T-cell (primary cell): Measurements from ENCODE around the gene ASPDH. TPM values are rescaled to one million over a fixed set of nuclear protein-coding genes. Genes with fewer than 3 reads are reported as not detected.

Source experiments
- ATAC-seq, 4 experiments: fragments of 200-7000 bp in 3 of 4; fragments of 150-1000 bp in 1 of 4; cut with Tn5 transposase; replicated peaks in 1 of 4; 1 replicate in 3 of 4; 2 replicates in 1 of 4; pipeline ENCODE4 v1.10.0; 2021; ENCODE audit warnings: moderate library complexity in 3 of 4, mild to moderate bottlenecking in 2 of 4, moderate number of reproducible peaks in 1 of 4
- CTCF ChIA-PET, 2 donors: fragments of 300-600 bp; sonication (Branson Sonifier 250); formaldehyde crosslinking; loops; one replicate each; lab custom pipeline; 2022; ENCODE audit warnings: antibody characterized with exemption in 2 of 2; lab: Charles Lee
- POLR2A ChIA-PET, 2 donors: fragments of 300-600 bp; sonication (Branson Sonifier 250); formaldehyde crosslinking; loops; one replicate each; lab custom pipeline; 2022; ENCODE audit warnings: antibody characterized with exemption in 2 of 2; lab: Charles Lee
- DNase-seq, 35 experiments: peaks; one replicate each; pipeline versions ENCODE4 v3.0.0 to v3.0.0-alpha.2; 2013 to 2023
- H3K27ac ChIP-seq: one replicate; pipeline ENCODE4 v1.5.1; 2013; ENCODE audit warnings: low read length
- H3K27me3 ChIP-seq, 2 experiments: replicated peaks in 1 of 2; 1 replicate in 1 of 2; 2 replicates in 1 of 2; pipeline versions ENCODE4 v1.6.1 to v1.7.0; 2013; ENCODE audit warnings: low read length in 1 of 2, mixed read lengths in 1 of 2; ENCODE audit not compliant: control insufficient read depth in 2 of 2, insufficient read depth in 2 of 2; ENCODE audit errors: extremely low read depth in 1 of 2
- H3K36me3 ChIP-seq, 2 donors: 1 replicate in 1 of 2; 2 replicates in 1 of 2; pipeline versions ENCODE4 v1.6.1 to v1.7.0; 2013; ENCODE audit warnings: low read length in 1 of 2; ENCODE audit not compliant: control insufficient read depth in 2 of 2, insufficient read depth in 1 of 2; ENCODE audit errors: extremely low read depth in 1 of 2
- H3K4me1 ChIP-seq, 2 experiments: 1 replicate in 1 of 2; 2 replicates in 1 of 2; pipeline versions ENCODE4 v1.6.1 to v1.7.0; 2013; ENCODE audit warnings: low read length in 2 of 2, mixed read lengths in 1 of 2; ENCODE audit not compliant: insufficient read depth in 2 of 2, control insufficient read depth in 1 of 2; ENCODE audit errors: extremely low read depth in 1 of 2
- H3K4me3 ChIP-seq, 2 donors: 1 replicate in 1 of 2; 2 replicates in 1 of 2; pipeline versions ENCODE4 v1.5.1 to v1.7.0; 2013; ENCODE audit warnings: mild to moderate bottlenecking in 2 of 2, low read length in 1 of 2, moderate library complexity in 1 of 2; ENCODE audit not compliant: control insufficient read depth in 1 of 2; ENCODE audit errors: extremely low read depth in 1 of 2
- H3K9me3 ChIP-seq: 2 replicates; pipeline ENCODE4 v1.7.0; 2013
- H3K27ac Mint-ChIP-seq, 2 donors: one replicate each; pipeline ENCODE4 v1.8.0; 2020 to 2021; ENCODE audit warnings: mild to moderate bottlenecking in 2 of 2, mixed read lengths in 2 of 2
- H3K27me3 Mint-ChIP-seq, 2 donors: one replicate each; pipeline ENCODE4 v1.8.0; 2021 to 2022; ENCODE audit warnings: mixed read lengths in 2 of 2
- H3K36me3 Mint-ChIP-seq: one replicate; pipeline ENCODE4 v1.8.0; 2021; ENCODE audit warnings: mixed read lengths
- H3K4me1 Mint-ChIP-seq, 3 donors: one replicate each; pipeline ENCODE4 v1.8.0; 2020 to 2022; ENCODE audit warnings: mixed read lengths in 3 of 3, mild to moderate bottlenecking in 1 of 3
- H3K4me3 Mint-ChIP-seq, 3 donors: one replicate each; pipeline ENCODE4 v1.8.0; 2020 to 2022; ENCODE audit warnings: mild to moderate bottlenecking in 3 of 3, mixed read lengths in 3 of 3, moderate library complexity in 3 of 3
- H3K9me3 Mint-ChIP-seq, 3 donors: one replicate each; pipeline ENCODE4 v1.8.0; 2020 to 2022; ENCODE audit warnings: mixed read lengths in 3 of 3
- WGBS: methylation state at CpG from one replicate; pipeline ENCODE4 v1.1.5; 2013; ENCODE audit warnings: missing lambda C conversion rate; ENCODE audit not compliant: insufficient coverage; 5-methylcytosine and 5-hydroxymethylcytosine counted together
- total RNA-seq, 35 experiments: library from RNA in 6 of 35; stranded (reverse) in 6 of 35; fragments of 120-200 nt in 1 of 35; gene quantifications; one replicate each; pipeline versions ENCODE4 v1.2.1 to v1.2.4 and lab custom pipeline; 2013 to 2026

ASPDH gene
- total RNA-seq, 5 donors from 2014 or later (not counting 1 experiment from before 2014, with no cell fraction given): not detected

GRCh38 chr19:50488389-50489194, 25.1 kb downstream of the ASPDH start:
- Mint-ChIP-seq H3K36me3 (peaks cover 9% of the 10 kb centered on the region), H3K9me3 (no peaks in the 10 kb centered on the region), H3K27ac (no peak overlapping the region), H3K27me3 (no peaks in the 10 kb centered on the region), H3K4me1 (peaks cover 23 to 61% (median 39%) of the 10 kb centered on the region in 3 donors), H3K4me3 (no peak overlapping the region)
- Histone ChIP-seq H3K36me3 (peaks cover 0 to 12% of the 10 kb centered on the region in 2 donors), H3K4me3 (no peak overlapping the region), H3K4me1 (peaks cover 6 to 25% of the 10 kb centered on the region in 2 experiments), H3K27me3 (no peaks in the 10 kb centered on the region), H3K9me3 (no peaks in the 10 kb centered on the region), H3K27ac (no peak overlapping the region)
- ChIA-PET POLR2A (interaction anchor here in 1 of 2 donors (0.6 kb wide), 1 partner anchor 21 kb away, joined by 5 read pairs; no protein-coding TSS in a partner anchor), CTCF (no interaction called here)
- DNase-seq (no peak), ATAC-seq (no peak)
- WGBS: 51% methylated on average over 13 of the region's 13 CpGs

GRCh38 chr19:50486823-50487515, 26.7 kb downstream of the ASPDH start:
- H3K27ac Mint-ChIP-seq: no peak overlapping the region
- H3K27me3 Mint-ChIP-seq: no peaks in the 10 kb centered on the region
- 83% methylated on average over 16 of the region's 18 CpGs for WGBS
- ChIA-PET CTCF (no interaction called here), POLR2A (no interaction called here)
- H3K9me3 ChIP-seq: no peaks in the 10 kb centered on the region
- DNase-seq (peak in 28 of 35 experiments; percentile 14 to 68 (median 41)), ATAC-seq (peak in 1 of 4 experiments; percentile 32)
- H3K4me1 ChIP-seq: peaks cover 4 to 17% of the 10 kb centered on the region in 2 experiments
- H3K4me3 Mint-ChIP-seq: no peak overlapping the region
- no peaks in the 10 kb centered on the region for H3K27me3 ChIP-seq
- peaks cover 15% of the 10 kb centered on the region for H3K36me3 Mint-ChIP-seq
- H3K36me3 ChIP-seq: peaks cover 0 to 24% of the 10 kb centered on the region in 2 donors
- H3K4me3 ChIP-seq: no peak overlapping the region
- no peaks in the 10 kb centered on the region for H3K9me3 Mint-ChIP-seq
- no peak overlapping the region for H3K27ac ChIP-seq
- peaks cover 18 to 55% (median 33%) of the 10 kb centered on the region in 3 donors for H3K4me1 Mint-ChIP-seq

GRCh38 chr19:50485284-50485955, 28.3 kb downstream of the ASPDH start:
- Mint-ChIP-seq H3K36me3 (peaks cover 17% of the 10 kb centered on the region), H3K4me1 (peaks cover 4 to 40% (median 21%) of the 10 kb centered on the region in 3 donors), H3K27ac (no peak overlapping the region), H3K4me3 (no peak overlapping the region), H3K27me3 (no peaks in the 10 kb centered on the region), H3K9me3 (no peaks in the 10 kb centered on the region)
- ATAC-seq (no peak), DNase-seq (no peak)
- CTCF ChIA-PET: no interaction called here
- Histone ChIP-seq H3K4me3 (no peak overlapping the region), H3K27ac (no peak overlapping the region), H3K9me3 (no peaks in the 10 kb centered on the region), H3K27me3 (no peaks in the 10 kb centered on the region), H3K4me1 (peaks cover 0 to 6% of the 10 kb centered on the region in 2 experiments), H3K36me3 (peaks cover 5 to 40% of the 10 kb centered on the region in 2 donors)
- POLR2A ChIA-PET: no interaction called here
- WGBS: 95% methylated on average over 10 of the region's 10 CpGs

- peaks cover 8 to 23% (median 15%) of the 10 kb centered on the region in 3 donors for H3K4me1 Mint-ChIP-seq
- no peak overlapping the region for H3K4me3 ChIP-seq
- H3K4me1 ChIP-seq: peaks cover 1 to 27% of the 10 kb centered on the region in 2 experiments
- no peaks in the 10 kb centered on the region for H3K9me3 ChIP-seq
- no peak for ATAC-seq
- H3K27ac ChIP-seq: no peak overlapping the region
- POLR2A ChIA-PET: no interaction called here
- no peaks in the 10 kb centered on the region for H3K27me3 ChIP-seq
- WGBS: 88% methylated on average over 8 of the region's 10 CpGs
- H3K4me3 Mint-ChIP-seq: no peak overlapping the region
- peaks cover 30% of the 10 kb centered on the region for H3K36me3 Mint-ChIP-seq
- DNase-seq: no peak
- no peaks in the 10 kb centered on the region for H3K27me3 Mint-ChIP-seq
- peaks cover 12 to 63% of the 10 kb centered on the region in 2 donors for H3K36me3 ChIP-seq
- no peaks in the 10 kb centered on the region for H3K9me3 Mint-ChIP-seq
- no peak overlapping the region for H3K27ac Mint-ChIP-seq
- CTCF ChIA-PET: no interaction called here
Measured at GRCh38 chr19:50482916-50483315, 30.8 kb downstream of the ASPDH start.

GRCh38 chr19:50482271-50482855, 31.4 kb downstream of the ASPDH start:
- Histone ChIP-seq H3K4me1 (peaks cover 6 to 30% of the 10 kb centered on the region in 2 experiments), H3K27me3 (no peaks in the 10 kb centered on the region), H3K9me3 (no peaks in the 10 kb centered on the region), H3K4me3 (no peak overlapping the region), H3K36me3 (peaks cover 12 to 63% of the 10 kb centered on the region in 2 donors), H3K27ac (no peak overlapping the region)
- Mint-ChIP-seq H3K9me3 (no peaks in the 10 kb centered on the region), H3K27ac (no peak overlapping the region), H3K4me3 (no peak overlapping the region), H3K36me3 (peaks cover 35% of the 10 kb centered on the region), H3K4me1 (peaks cover 13 to 24% (median 18%) of the 10 kb centered on the region in 3 donors), H3K27me3 (no peaks in the 10 kb centered on the region)
- CTCF ChIA-PET: no interaction called here
- DNase-seq (no peak), ATAC-seq (no peak)
- WGBS: 82% methylated on average over 14 of the region's 16 CpGs
- POLR2A ChIA-PET: no interaction called here
